Head of caudate nucleus (tissue), 42 donors: ENCODE results near the gene CXorf51B.
A peak's percentile ranks its signal among the peaks of the same experiment; 100 is the strongest.
"Not testable (repeated sequence)": the region's sequence is repeated elsewhere in the genome, so short reads cannot be mapped to it uniquely, and the experiment has no call there.

Experiments
- DNase-seq, 42 donors: peaks; one replicate each; pipeline versions ENCODE4 v3.0.0 to v3.0.0-alpha.2; 2020 to 2021; ENCODE audit warnings: mixed read lengths in 7 of 42
- intact Hi-C: fragments of 100-400 bp; cut with DNase I; formaldehyde crosslinking; loops from one replicate; pipeline ENCODE4 v1.15.0; 2022

CXorf51B gene

DNA sequence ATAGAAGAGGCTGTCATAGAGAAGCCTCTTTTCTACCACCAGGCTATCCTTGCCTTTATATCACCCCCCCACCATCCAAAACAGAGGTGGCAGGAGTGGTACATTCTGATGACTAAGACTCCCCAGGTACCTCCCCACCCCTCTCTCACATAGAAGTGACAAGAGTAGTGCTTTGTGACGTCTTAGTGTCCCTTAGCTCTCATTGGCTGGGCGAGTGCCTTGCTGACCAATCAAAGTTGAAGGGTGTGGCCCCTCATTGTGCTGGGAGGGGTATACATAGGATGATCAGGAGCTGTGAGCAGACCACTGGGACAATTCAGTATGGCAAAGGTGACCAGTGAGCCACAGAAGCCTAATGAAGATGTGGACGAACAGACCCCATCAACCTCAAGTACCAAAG is at the start of gene CXorf51B:
TSS of gene CXorf51B (plus strand) at position 301 of the 400 bp plus-strand sequence. CDS start at position 322, 21 bp downstream.
- intact Hi-C loops: not testable (repeated sequence)

DNA sequence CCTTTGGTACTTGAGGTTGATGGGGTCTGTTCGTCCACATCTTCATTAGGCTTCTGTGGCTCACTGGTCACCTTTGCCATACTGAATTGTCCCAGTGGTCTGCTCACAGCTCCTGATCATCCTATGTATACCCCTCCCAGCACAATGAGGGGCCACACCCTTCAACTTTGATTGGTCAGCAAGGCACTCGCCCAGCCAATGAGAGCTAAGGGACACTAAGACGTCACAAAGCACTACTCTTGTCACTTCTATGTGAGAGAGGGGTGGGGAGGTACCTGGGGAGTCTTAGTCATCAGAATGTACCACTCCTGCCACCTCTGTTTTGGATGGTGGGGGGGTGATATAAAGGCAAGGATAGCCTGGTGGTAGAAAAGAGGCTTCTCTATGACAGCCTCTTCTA is 5.1 kb downstream of the CXorf51B start, which contains the start of gene CXorf51A:
TSS of gene CXorf51A (minus strand) at position 101 of the 400 bp plus-strand sequence. CDS start at position 80, 21 bp downstream.
- intact Hi-C loops, DNase-seq: not testable (repeated sequence)

More for the DNA sequence above, at the start of gene CXorf51B:
- DNase-seq: not testable (repeated sequence)

DNA sequence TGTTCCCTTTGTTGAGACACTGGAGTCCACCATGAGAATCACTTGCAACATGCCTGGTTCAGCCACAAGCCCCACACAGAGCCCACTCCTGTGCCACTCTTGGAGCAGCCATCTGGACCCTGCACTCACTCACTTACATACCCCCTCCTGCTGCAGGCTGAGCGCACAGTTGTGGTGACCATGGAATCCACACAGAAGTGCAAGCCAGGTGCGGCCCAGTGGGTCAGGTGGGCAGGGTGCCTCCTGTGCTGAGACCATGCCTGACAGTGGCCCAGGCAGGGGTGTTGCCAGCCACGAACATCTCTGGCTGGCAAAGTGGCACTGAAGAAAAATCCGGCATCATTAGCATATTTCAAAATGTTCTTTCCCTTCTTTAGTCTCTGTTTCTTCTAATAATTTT is 22.4 kb downstream of the CXorf51B start:
- intact Hi-C loops: no loop called here
- no peak for DNase-seq

DNA sequence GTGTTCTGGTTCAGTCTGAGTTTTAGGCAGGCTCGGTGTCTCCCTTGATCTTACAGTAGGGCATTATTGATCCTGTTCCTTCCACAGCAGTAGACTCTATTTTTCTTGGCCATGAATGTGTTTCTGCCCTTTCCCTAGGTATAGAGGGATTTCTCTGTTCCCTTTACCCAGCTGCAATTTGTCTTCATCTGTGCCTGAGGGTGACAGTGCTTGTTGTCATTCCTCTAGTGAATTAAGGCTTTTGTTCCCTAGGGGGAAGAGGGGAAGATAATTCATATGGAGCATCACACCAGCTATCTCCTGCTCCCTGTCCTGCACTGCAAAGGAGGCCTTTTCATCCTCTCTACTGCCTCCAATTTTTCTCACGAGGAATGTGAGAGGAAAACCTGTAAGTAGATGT is 44.7 kb downstream of the CXorf51B start:
- peak in 7 of 42 donors; percentile 1 to 41 (median 10) for DNase-seq
- intact Hi-C loops: no loop called here
